ENCODE measurements around the gene UBXN6.

UBXN6 gene

GRCh38 chr19:4474514-4475022, 17.0 kb upstream of the UBXN6 start:
- peak overlapping the region; percentile 82 for H3K27ac ChIP-seq
- no peak for TF ChIP-seq CTCF (conservative IDR thresholded peaks at IDR 0.05)

GRCh38 chr19:4473763-4474513, 16.3 kb upstream of the UBXN6 start:
- no peak for TF ChIP-seq CTCF (conservative IDR thresholded peaks at IDR 0.05)
- H3K27ac ChIP-seq: peak overlapping the region; percentile 82

- no peak for TF ChIP-seq CTCF (conservative IDR thresholded peaks at IDR 0.05)
Observed at GRCh38 chr19:4473011-4473762, 15.6 kb upstream of the UBXN6 start.

GRCh38 chr19:4472174-4472974, 14.8 kb upstream of the UBXN6 start, which contains the start of gene HDGFL2:
Gene HDGFL2, plus strand, starts transcription at chr19:4472297. Its CDS starts 54 bp downstream, at chr19:4472351.
- peak within 1 kb of the TSS; percentile 82 for H3K27ac ChIP-seq

More at GRCh38 chr19:4473011-4473762, 15.6 kb upstream of the UBXN6 start:
- H3K27ac ChIP-seq: peak overlapping the region; percentile 82

GRCh38 chr19:4471403-4472173, 14.0 kb upstream of the UBXN6 start:
- no peak for TF ChIP-seq CTCF (conservative IDR thresholded peaks at IDR 0.05)

More at GRCh38 chr19:4472174-4472974, 14.8 kb upstream of the UBXN6 start, which contains the start of gene HDGFL2:
- TF ChIP-seq CTCF (conservative IDR thresholded peaks at IDR 0.05): no peak

GRCh38 chr19:4467835-4468234, 10.2 kb upstream of the UBXN6 start:
- no peak overlapping the region for H3K27ac ChIP-seq
- TF ChIP-seq CTCF (conservative IDR thresholded peaks at IDR 0.05): no peak

More at GRCh38 chr19:4471403-4472173, 14.0 kb upstream of the UBXN6 start:
- H3K27ac ChIP-seq: peak overlapping the region; percentile 82

All from VCaP (cell line).